ENCODE data around the gene UTRN. TPM values are rescaled to one million over a fixed set of nuclear protein-coding genes. Genes with fewer than 3 reads are reported as not detected.

The UTRN gene
- total and polyA plus RNA-seq, 9 donors = 40.8 to 110 (median 61.4) TPM

GRCh38 chr6:144279484-144280150, 5.5 kb upstream of the UTRN start:
- Histone ChIP-seq H3K36me3 (ENCODE audit: control insufficient read depth, insufficient read depth, low read length) (no peaks in the 10 kb centered on the region), H3K4me3 (ENCODE audit: low read length) (no peak overlapping the region), H3K27ac (ENCODE audit: low read length) (no peak overlapping the region), H3K9me3 (replicated peaks; ENCODE audit: control insufficient read depth, low read depth, low read length) (no peaks in the 10 kb centered on the region), H3K4me1 (ENCODE audit: control insufficient read depth, insufficient read depth, low read length) (peaks cover 3% of the 10 kb centered on the region), H3K27me3 (ENCODE audit: control insufficient read depth, insufficient read depth, low read length) (no peaks in the 10 kb centered on the region)
- no CpG with 5 or more reads among the region's 2 CpGs for WGBS (ENCODE audit: insufficient coverage)
- DNase-seq = no peak

GRCh38 chr6:144283646-144284477, 1.3 kb upstream of the UTRN start:
- Histone ChIP-seq H3K27ac (ENCODE audit: low read length) (peak overlapping the region; percentile 90), H3K27me3 (ENCODE audit: control insufficient read depth, insufficient read depth, low read length) (no peaks in the 10 kb centered on the region), H3K36me3 (ENCODE audit: control insufficient read depth, insufficient read depth, low read length) (no peaks in the 10 kb centered on the region), H3K4me3 (ENCODE audit: low read length) (peak overlapping the region; percentile 90), H3K4me1 (ENCODE audit: control insufficient read depth, insufficient read depth, low read length) (peaks cover 3% of the 10 kb centered on the region), H3K9me3 (replicated peaks; ENCODE audit: control insufficient read depth, low read depth, low read length) (no peaks in the 10 kb centered on the region)
- WGBS (ENCODE audit: insufficient coverage) = no CpG with 5 or more reads among the region's 13 CpGs
- DNase-seq = peak; percentile 74

GRCh38 chr6:144284478-144284782, 705 bp upstream of the UTRN start:
- 0% methylated on average over 3 of the region's 7 CpGs for WGBS (ENCODE audit: insufficient coverage)
- H3K4me1 ChIP-seq (ENCODE audit: control insufficient read depth, insufficient read depth, low read length) = peaks cover 3% of the 10 kb centered on the region
- H3K36me3 ChIP-seq (ENCODE audit: control insufficient read depth, insufficient read depth, low read length) = no peaks in the 10 kb centered on the region
- no peaks in the 10 kb centered on the region for H3K9me3 ChIP-seq (replicated peaks; ENCODE audit: control insufficient read depth, low read depth, low read length)
- no peak for DNase-seq
- peak overlapping the region; percentile 90 for H3K27ac ChIP-seq (ENCODE audit: low read length)
- H3K4me3 ChIP-seq (ENCODE audit: low read length) = peak overlapping the region; percentile 90
- H3K27me3 ChIP-seq (ENCODE audit: control insufficient read depth, insufficient read depth, low read length) = no peaks in the 10 kb centered on the region

- WGBS (ENCODE audit: insufficient coverage) = 0% methylated on average over 14 of the region's 15 CpGs
- Histone ChIP-seq H3K27ac (ENCODE audit: low read length) (peak overlapping the region; percentile 90), H3K4me3 (ENCODE audit: low read length) (peak overlapping the region; percentile 90), H3K27me3 (ENCODE audit: control insufficient read depth, insufficient read depth, low read length) (no peaks in the 10 kb centered on the region), H3K36me3 (ENCODE audit: control insufficient read depth, insufficient read depth, low read length) (no peaks in the 10 kb centered on the region), H3K4me1 (ENCODE audit: control insufficient read depth, insufficient read depth, low read length) (peaks cover 3% of the 10 kb centered on the region), H3K9me3 (replicated peaks; ENCODE audit: control insufficient read depth, low read depth, low read length) (no peaks in the 10 kb centered on the region)
- DNase-seq = no peak
Measured at GRCh38 chr6:144285548-144285797, 338 bp downstream of the UTRN start.

GRCh38 chr6:144285798-144286502, 815 bp downstream of the UTRN start:
- peak overlapping the region; percentile 90 for H3K27ac ChIP-seq (ENCODE audit: low read length)
- H3K27me3 ChIP-seq (ENCODE audit: control insufficient read depth, insufficient read depth, low read length) = no peaks in the 10 kb centered on the region
- H3K36me3 ChIP-seq (ENCODE audit: control insufficient read depth, insufficient read depth, low read length) = peaks cover under 1% of the 10 kb centered on the region
- H3K9me3 ChIP-seq (replicated peaks; ENCODE audit: control insufficient read depth, low read depth, low read length) = no peaks in the 10 kb centered on the region
- WGBS (ENCODE audit: insufficient coverage) = 0% methylated on average over 47 of the region's 51 CpGs
- DNase-seq = no peak
- peak overlapping the region; percentile 90 for H3K4me3 ChIP-seq (ENCODE audit: low read length)
- peaks cover 3% of the 10 kb centered on the region for H3K4me1 ChIP-seq (ENCODE audit: control insufficient read depth, insufficient read depth, low read length)

GRCh38 chr6:144286503-144287393, 1.6 kb downstream of the UTRN start:
- H3K9me3 ChIP-seq (replicated peaks; ENCODE audit: control insufficient read depth, low read depth, low read length) = no peaks in the 10 kb centered on the region
- peaks cover 3% of the 10 kb centered on the region for H3K4me1 ChIP-seq (ENCODE audit: control insufficient read depth, insufficient read depth, low read length)
- no peaks in the 10 kb centered on the region for H3K27me3 ChIP-seq (ENCODE audit: control insufficient read depth, insufficient read depth, low read length)
- H3K36me3 ChIP-seq (ENCODE audit: control insufficient read depth, insufficient read depth, low read length) = peaks cover 2% of the 10 kb centered on the region
- peak overlapping the region; percentile 90 for H3K4me3 ChIP-seq (ENCODE audit: low read length)
- peak overlapping the region; percentile 90 for H3K27ac ChIP-seq (ENCODE audit: low read length)
- WGBS (ENCODE audit: insufficient coverage) = 0% methylated on average over 34 of the region's 53 CpGs
- peak; percentile 79 for DNase-seq

GRCh38 chr6:144289006-144289405, 3.9 kb downstream of the UTRN start:
- Histone ChIP-seq H3K27me3 (ENCODE audit: control insufficient read depth, insufficient read depth, low read length) (no peaks in the 10 kb centered on the region), H3K9me3 (replicated peaks; ENCODE audit: control insufficient read depth, low read depth, low read length) (no peaks in the 10 kb centered on the region), H3K27ac (ENCODE audit: low read length) (no peak overlapping the region), H3K4me1 (ENCODE audit: control insufficient read depth, insufficient read depth, low read length) (peaks cover 1% of the 10 kb centered on the region), H3K4me3 (ENCODE audit: low read length) (no peak overlapping the region), H3K36me3 (ENCODE audit: control insufficient read depth, insufficient read depth, low read length) (peaks cover 2% of the 10 kb centered on the region)
- 100% methylated on average over 1 of the region's 1 CpG for WGBS (ENCODE audit: insufficient coverage)
- no peak for DNase-seq

GRCh38 chr6:144292372-144292771, 7.2 kb downstream of the UTRN start:
- H3K9me3 ChIP-seq (replicated peaks; ENCODE audit: control insufficient read depth, low read depth, low read length) = no peaks in the 10 kb centered on the region
- H3K27ac ChIP-seq (ENCODE audit: low read length) = no peak overlapping the region
- peaks cover 2% of the 10 kb centered on the region for H3K4me1 ChIP-seq (ENCODE audit: control insufficient read depth, insufficient read depth, low read length)
- H3K4me3 ChIP-seq (ENCODE audit: low read length) = no peak overlapping the region
- peak; percentile 84 for DNase-seq
- no CpG with 5 or more reads among the region's 3 CpGs for WGBS (ENCODE audit: insufficient coverage)
- H3K36me3 ChIP-seq (ENCODE audit: control insufficient read depth, insufficient read depth, low read length) = peaks cover 7% of the 10 kb centered on the region
- H3K27me3 ChIP-seq (ENCODE audit: control insufficient read depth, insufficient read depth, low read length) = no peaks in the 10 kb centered on the region

- H3K36me3 ChIP-seq (ENCODE audit: control insufficient read depth, insufficient read depth, low read length) = peaks cover 7% of the 10 kb centered on the region
- H3K9me3 ChIP-seq (replicated peaks; ENCODE audit: control insufficient read depth, low read depth, low read length) = no peaks in the 10 kb centered on the region
- no peaks in the 10 kb centered on the region for H3K27me3 ChIP-seq (ENCODE audit: control insufficient read depth, insufficient read depth, low read length)
- H3K4me1 ChIP-seq (ENCODE audit: control insufficient read depth, insufficient read depth, low read length) = peaks cover 2% of the 10 kb centered on the region
- H3K4me3 ChIP-seq (ENCODE audit: low read length) = no peak overlapping the region
- no peak for DNase-seq
- H3K27ac ChIP-seq (ENCODE audit: low read length) = no peak overlapping the region
Measured at GRCh38 chr6:144294016-144294415, 8.9 kb downstream of the UTRN start.

GRCh38 chr6:144295211-144295610, 10.1 kb downstream of the UTRN start:
- peaks cover 2% of the 10 kb centered on the region for H3K4me1 ChIP-seq (ENCODE audit: control insufficient read depth, insufficient read depth, low read length)
- H3K36me3 ChIP-seq (ENCODE audit: control insufficient read depth, insufficient read depth, low read length) = peaks cover 7% of the 10 kb centered on the region
- no peak overlapping the region for H3K4me3 ChIP-seq (ENCODE audit: low read length)
- no CpG with 5 or more reads among the region's 2 CpGs for WGBS (ENCODE audit: insufficient coverage)
- H3K27ac ChIP-seq (ENCODE audit: low read length) = no peak overlapping the region
- H3K27me3 ChIP-seq (ENCODE audit: control insufficient read depth, insufficient read depth, low read length) = no peaks in the 10 kb centered on the region
- no peak for DNase-seq
- H3K9me3 ChIP-seq (replicated peaks; ENCODE audit: control insufficient read depth, low read depth, low read length) = no peaks in the 10 kb centered on the region
